Large intestine (tissue), 3 donors: ENCODE measurements around the gene CD47. TPM values are rescaled to one million over a fixed set of nuclear protein-coding genes. Genes with fewer than 3 reads are reported as not detected.

ENCODE experiments used
- DNase-seq, 2 donors: peaks; one replicate each; pipeline versions ENCODE4 v3.0.0 to v3.0.0-alpha.2; 2013
- H3K27ac ChIP-seq: one replicate; pipeline ENCODE4 v1.5.1; 2013; ENCODE audit warnings: low read length
- H3K27me3 ChIP-seq: 2 replicates; pipeline ENCODE4 v1.6.1; 2013; ENCODE audit warnings: low read length; ENCODE audit not compliant: control insufficient read depth, insufficient read depth
- H3K36me3 ChIP-seq: 2 replicates; pipeline ENCODE4 v1.6.1; 2013; ENCODE audit warnings: low read length; ENCODE audit not compliant: control insufficient read depth, insufficient read depth
- H3K4me1 ChIP-seq: one replicate; pipeline ENCODE4 v1.6.1; 2013; ENCODE audit warnings: low read length; ENCODE audit not compliant: control insufficient read depth, insufficient read depth
- H3K4me3 ChIP-seq: one replicate; pipeline ENCODE4 v1.5.1; 2013; ENCODE audit warnings: low read length
- H3K9me3 ChIP-seq: one replicate; pipeline ENCODE4 v1.6.1; 2013; ENCODE audit warnings: mild to moderate bottlenecking, low read depth, low read length, moderate library complexity; ENCODE audit not compliant: control insufficient read depth
- WGBS: methylation state at CpG from one replicate; pipeline ENCODE4 v1.1.5; 2013; ENCODE audit warnings: low lambda C conversion rate; ENCODE audit not compliant: insufficient coverage; 5-methylcytosine and 5-hydroxymethylcytosine counted together
- polyA plus RNA-seq: library from polyadenylated mRNA; unstranded; fragments of 120-200 nt; gene quantifications from one replicate; pipeline ENCODE4 v1.2.1, GENCODE V29; 2013

CD47 gene
- polyA plus RNA-seq, 1 donor: 86.7 TPM

- WGBS: no CpG with 5 or more reads among the region's 2 CpGs
- H3K36me3 ChIP-seq: peaks cover 12% of the 10 kb centered on the region
- H3K27ac ChIP-seq: no peak overlapping the region
Observed at GRCh38 chr3:108053483-108053882, 37.3 kb downstream of the CD47 start.

DNA sequence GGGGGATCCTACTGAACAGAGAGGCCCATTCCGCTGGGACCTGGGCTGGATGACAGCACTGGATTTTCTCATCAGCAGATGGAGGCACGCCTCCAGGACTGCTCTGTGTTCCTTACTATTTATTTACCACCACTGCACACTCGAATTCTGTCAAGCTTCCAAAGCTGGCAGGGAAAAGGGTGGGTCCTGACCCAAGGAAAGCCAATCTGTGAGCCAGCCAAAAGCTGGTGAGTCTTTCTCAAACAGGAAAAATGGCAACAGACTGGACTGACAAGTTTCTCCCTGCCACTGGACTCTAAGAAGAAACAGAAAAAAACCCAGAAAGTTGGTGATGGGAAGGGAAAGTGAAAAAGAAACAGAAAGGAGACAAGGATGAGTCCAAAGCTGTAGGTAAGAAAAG is 37.8 kb downstream of the CD47 start:
- Histone ChIP-seq H3K27me3 (no peaks in the 10 kb centered on the region), H3K4me3 (no peak overlapping the region), H3K9me3 (no peaks in the 10 kb centered on the region), H3K36me3 (peaks cover 8% of the 10 kb centered on the region), H3K4me1 (no peaks in the 10 kb centered on the region), H3K27ac (no peak overlapping the region)
- WGBS: no CpG with 5 or more reads among the region's 3 CpGs
- no peak for DNase-seq

More at GRCh38 chr3:108053483-108053882, 37.3 kb downstream of the CD47 start:
- H3K27me3 ChIP-seq: no peaks in the 10 kb centered on the region
- no peak overlapping the region for H3K4me3 ChIP-seq
- no peak for DNase-seq
- H3K4me1 ChIP-seq: no peaks in the 10 kb centered on the region
- H3K9me3 ChIP-seq: no peaks in the 10 kb centered on the region

DNA sequence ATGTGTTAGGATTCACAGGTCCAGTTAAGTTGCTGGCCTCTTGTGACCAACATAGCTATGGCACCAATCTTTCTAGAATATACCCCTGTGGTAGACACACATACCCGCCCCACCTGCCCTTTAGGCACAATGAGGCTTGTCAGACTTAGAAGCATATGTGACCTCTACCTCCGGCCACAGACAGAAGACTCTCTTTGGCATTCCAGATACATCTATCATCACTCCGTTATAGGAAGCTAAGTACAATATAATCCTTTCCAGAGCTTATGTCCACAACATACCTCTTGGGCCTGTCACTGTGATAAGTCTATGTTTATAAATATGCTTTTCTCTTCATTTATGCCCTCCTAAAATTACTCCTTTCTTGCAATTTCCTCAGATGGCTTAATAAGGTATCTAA is 39.8 kb downstream of the CD47 start:
- no peaks in the 10 kb centered on the region for H3K4me1 ChIP-seq
- no peaks in the 10 kb centered on the region for H3K27me3 ChIP-seq
- H3K4me3 ChIP-seq: no peak overlapping the region
- 100% methylated on average over 1 of the region's 3 CpGs for WGBS
- H3K36me3 ChIP-seq: peaks cover 10% of the 10 kb centered on the region
- no peaks in the 10 kb centered on the region for H3K9me3 ChIP-seq
- H3K27ac ChIP-seq: no peak overlapping the region
- DNase-seq: no peak

DNA sequence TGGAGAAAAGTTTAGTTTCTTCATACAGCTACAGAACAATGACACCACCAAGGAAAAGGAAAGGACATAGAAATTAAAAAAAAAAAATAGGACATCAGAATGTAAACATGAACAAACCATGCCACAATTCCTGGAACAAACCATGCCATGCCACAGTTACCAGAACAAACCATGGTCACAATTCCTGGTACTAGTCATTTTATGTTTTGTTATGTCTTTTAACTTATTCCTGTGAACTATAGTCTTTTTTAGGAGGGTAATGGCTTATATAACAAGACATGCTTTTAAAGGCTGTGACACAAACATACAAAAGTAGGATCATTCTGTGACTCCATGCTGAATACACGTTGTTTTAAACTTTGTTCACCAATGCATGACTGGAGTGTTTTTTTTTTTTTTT is 42.8 kb downstream of the CD47 start:
- H3K36me3 ChIP-seq: peaks cover 10% of the 10 kb centered on the region
- no peaks in the 10 kb centered on the region for H3K9me3 ChIP-seq
- no peak overlapping the region for H3K27ac ChIP-seq
- H3K4me3 ChIP-seq: no peak overlapping the region
- DNase-seq: no peak
- no peaks in the 10 kb centered on the region for H3K27me3 ChIP-seq
- no CpG with 5 or more reads among the region's 1 CpG for WGBS
- H3K4me1 ChIP-seq: no peaks in the 10 kb centered on the region

GRCh38 chr3:108046247-108046646 is 44.6 kb downstream of the CD47 start:
- peaks cover 16% of the 10 kb centered on the region for H3K36me3 ChIP-seq
- H3K4me1 ChIP-seq: no peaks in the 10 kb centered on the region
- no peaks in the 10 kb centered on the region for H3K9me3 ChIP-seq
- H3K4me3 ChIP-seq: no peak overlapping the region
- H3K27ac ChIP-seq: no peak overlapping the region
- no peak for DNase-seq
- WGBS: no CpG with 5 or more reads among the region's 1 CpG
- no peaks in the 10 kb centered on the region for H3K27me3 ChIP-seq

DNA sequence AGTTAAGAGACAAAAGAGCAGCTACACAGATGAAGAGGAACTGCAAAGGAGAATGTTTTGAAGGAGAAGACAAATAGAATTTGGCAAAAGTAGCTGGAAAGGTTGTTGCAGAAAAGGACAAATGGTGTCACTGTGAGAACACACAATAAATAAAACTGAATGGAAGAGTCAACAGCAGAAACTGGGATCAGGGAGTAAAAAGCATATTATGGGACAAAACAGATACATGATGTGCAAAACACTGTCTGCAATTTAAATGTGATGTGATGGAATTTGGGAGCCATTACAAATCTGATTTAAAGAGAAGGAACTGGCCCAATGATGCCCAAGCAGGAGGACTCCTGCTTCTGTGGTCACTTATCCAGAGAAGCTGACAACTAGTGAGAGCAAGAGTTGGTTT is 46.1 kb downstream of the CD47 start:
- no peak for DNase-seq
- Histone ChIP-seq H3K9me3 (no peaks in the 10 kb centered on the region), H3K4me3 (no peak overlapping the region), H3K27ac (no peak overlapping the region), H3K4me1 (no peaks in the 10 kb centered on the region), H3K27me3 (no peaks in the 10 kb centered on the region), H3K36me3 (peaks cover 10% of the 10 kb centered on the region)

DNA sequence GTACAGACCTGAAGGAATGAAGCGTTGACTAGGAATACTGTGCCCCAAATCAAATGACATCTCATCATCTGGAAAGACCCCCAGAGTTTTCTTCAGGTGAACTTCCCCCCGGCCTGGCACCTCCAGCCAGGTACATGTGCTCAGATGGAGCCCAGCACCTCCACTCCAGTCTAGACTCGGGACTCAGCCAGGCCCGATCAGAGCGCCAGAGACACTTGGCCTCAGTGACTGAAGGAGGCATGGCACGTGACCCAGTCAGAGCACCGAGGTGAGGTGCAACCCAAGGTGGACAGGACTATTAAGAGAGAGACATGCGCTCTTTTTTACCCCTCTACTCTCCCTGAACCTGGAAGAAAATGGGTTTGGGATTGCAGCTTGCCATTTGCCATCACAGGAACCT is 48.5 kb downstream of the CD47 start:
- no peak overlapping the region for H3K27ac ChIP-seq
- H3K9me3 ChIP-seq: no peaks in the 10 kb centered on the region
- WGBS: no CpG with 5 or more reads among the region's 8 CpGs
- H3K4me3 ChIP-seq: no peak overlapping the region
- H3K36me3 ChIP-seq: peaks cover 10% of the 10 kb centered on the region
- H3K4me1 ChIP-seq: no peaks in the 10 kb centered on the region
- no peaks in the 10 kb centered on the region for H3K27me3 ChIP-seq
- no peak for DNase-seq

GRCh38 chr3:108041253-108041652 is 49.6 kb downstream of the CD47 start:
- DNase-seq: no peak
- H3K27me3 ChIP-seq: no peaks in the 10 kb centered on the region
- no peaks in the 10 kb centered on the region for H3K9me3 ChIP-seq
- no peak overlapping the region for H3K4me3 ChIP-seq
- H3K4me1 ChIP-seq: no peaks in the 10 kb centered on the region
- H3K27ac ChIP-seq: no peak overlapping the region
- H3K36me3 ChIP-seq: peaks cover 8% of the 10 kb centered on the region
- no CpG with 5 or more reads among the region's 1 CpG for WGBS

DNA sequence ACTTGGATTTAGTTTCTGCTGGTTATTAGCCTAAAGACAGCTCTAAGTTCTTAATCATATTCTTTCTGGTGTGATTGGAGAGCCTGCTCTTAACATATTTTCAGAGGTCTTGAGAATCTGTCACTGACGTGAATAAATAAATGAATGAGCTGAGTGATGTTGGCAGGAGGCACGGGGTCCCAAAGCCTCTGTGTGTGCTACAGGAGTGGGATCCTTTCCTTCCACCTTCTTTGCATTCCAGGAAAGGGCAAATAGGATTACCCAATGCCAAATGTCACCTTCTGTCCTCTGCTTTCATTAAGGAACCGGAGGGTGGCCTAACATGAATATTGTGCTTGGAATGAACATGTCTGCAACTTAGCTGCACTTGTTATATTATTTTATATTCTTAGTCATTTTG is 53.1 kb downstream of the CD47 start:
- Histone ChIP-seq H3K4me3 (no peak overlapping the region), H3K4me1 (no peaks in the 10 kb centered on the region), H3K27me3 (no peaks in the 10 kb centered on the region), H3K9me3 (no peaks in the 10 kb centered on the region), H3K36me3 (peaks cover 5% of the 10 kb centered on the region), H3K27ac (no peak overlapping the region)
- no CpG with 5 or more reads among the region's 3 CpGs for WGBS
- DNase-seq: no peak

- Histone ChIP-seq H3K36me3 (peaks cover under 1% of the 10 kb centered on the region), H3K4me3 (no peak overlapping the region), H3K4me1 (no peaks in the 10 kb centered on the region), H3K27ac (no peak overlapping the region), H3K9me3 (no peaks in the 10 kb centered on the region), H3K27me3 (no peaks in the 10 kb centered on the region)
- 80% methylated on average over 1 of the region's 12 CpGs for WGBS
- no peak for DNase-seq
Observed at GRCh38 chr3:108036984-108037741, 53.7 kb downstream of the CD47 start.

DNA sequence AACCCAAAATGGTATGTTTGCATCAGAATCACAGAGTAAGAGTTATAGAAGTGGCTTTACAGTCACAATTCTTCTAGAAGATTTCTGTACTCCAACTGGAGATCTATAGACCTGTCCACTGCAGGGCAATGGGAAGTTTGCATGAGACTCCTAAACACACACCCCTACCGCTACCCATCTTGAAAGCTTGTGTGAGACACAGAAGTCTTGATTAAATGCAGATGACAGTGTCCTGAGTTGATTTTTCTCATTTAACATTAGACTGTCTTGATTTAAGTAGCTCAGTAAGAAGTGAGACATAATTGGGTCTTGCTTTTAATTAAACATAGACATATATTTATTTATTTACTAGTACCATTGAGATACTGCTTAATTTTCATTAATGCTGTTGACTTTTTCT is 54.4 kb downstream of the CD47 start:
- Histone ChIP-seq H3K36me3 (no peaks in the 10 kb centered on the region), H3K27me3 (no peaks in the 10 kb centered on the region), H3K4me3 (no peak overlapping the region), H3K4me1 (no peaks in the 10 kb centered on the region), H3K9me3 (no peaks in the 10 kb centered on the region), H3K27ac (no peak overlapping the region)
- no CpG with 5 or more reads among the region's 1 CpG for WGBS
- DNase-seq: no peak
